Stomach (tissue), 9 donors: ENCODE measurements around the gene RNFT2. TPM values are rescaled to one million over a fixed set of nuclear protein-coding genes. Genes with fewer than 3 reads are reported as not detected.
"Not testable (repeated sequence)": the region's sequence is repeated elsewhere in the genome, so short reads cannot be mapped to it uniquely, and the experiment has no call there.

Source experiments
- DNase-seq, 2 donors: peaks; one replicate each; pipeline versions ENCODE4 v3.0.0 to v3.0.0-alpha.2; 2013 to 2019
- H3K27ac ChIP-seq, 5 donors: fragments of 200-600 bp in 4 of 5; sonication (generic) in 4 of 5; one replicate each; pipeline ENCODE4 v1.5.1; 2013 to 2019; ENCODE audit warnings: mild to moderate bottlenecking in 1 of 5, moderate library complexity in 1 of 5
- H3K27me3 ChIP-seq, 3 donors: fragments of 200-600 bp; sonication (generic); one replicate each; pipeline ENCODE4 v1.5.1; 2017 to 2019; ENCODE audit warnings: mixed run types in 1 of 3
- H3K36me3 ChIP-seq, 4 donors: fragments of 200-600 bp; sonication (generic); 1 replicate in 3 of 4; 2 replicates in 1 of 4; pipeline ENCODE4 v1.5.1; 2016 to 2019
- H3K4me1 ChIP-seq, 4 donors: fragments of 200-600 bp; sonication (generic); one replicate each; pipeline ENCODE4 v1.5.1; 2016 to 2019
- H3K4me3 ChIP-seq, 4 donors: fragments of 200-600 bp; sonication (generic) in 3 of 4; one replicate each; pipeline ENCODE4 v1.5.1; 2016 to 2019; ENCODE audit warnings: mild to moderate bottlenecking in 1 of 4
- H3K9me3 ChIP-seq, 4 donors: fragments of 200-600 bp; sonication (generic); one replicate each; pipeline ENCODE4 v1.5.1; 2016 to 2019
- CTCF ChIP-seq, 7 experiments: fragments of 450-650 bp in 4 of 7; fragments of 200-600 bp in 3 of 7; sonication (generic) in 3 of 7; IDR thresholded peaks; one replicate each; pipeline ENCODE4 v1.5.1; 2016 to 2019; ENCODE audit warnings: antibody characterized with exemption in 7 of 7, control low read depth in 2 of 7, mild to moderate bottlenecking in 1 of 7
- EP300 ChIP-seq: sonication (generic); formaldehyde crosslinking; IDR thresholded peaks from one replicate; pipeline ENCODE4 v1.6.1; 2017; ENCODE audit warnings: antibody characterized with exemption
- POLR2A ChIP-seq, 4 donors: fragments of 450-650 bp; IDR thresholded peaks; one replicate each; pipeline ENCODE4 v1.6.1; 2016; ENCODE audit warnings: antibody characterized with exemption in 4 of 4, control low read depth in 2 of 4, mild to moderate bottlenecking in 1 of 4, moderate library complexity in 1 of 4
- POLR2AphosphoS5 ChIP-seq, 3 donors: sonication (generic); formaldehyde crosslinking; IDR thresholded peaks; one replicate each; pipeline ENCODE4 v1.6.1; 2016; ENCODE audit warnings: antibody characterized with exemption in 3 of 3
- WGBS, 5 donors: extraction: QIAGEN DNeasy Blood & Tissue Kit in 3 of 5; methylation state at CpG; one replicate each; pipeline versions ENCODE4 v1.1.5 to v1.1.7; 2013 to 2018; 5-methylcytosine and 5-hydroxymethylcytosine counted together
- intact Hi-C: fragments of 100-400 bp; cut with DNase I; formaldehyde crosslinking; loops from one replicate; pipeline ENCODE4 v1.15.1; 2023; ENCODE audit warnings: low total_unique reads
- polyA plus RNA-seq, 3 donors: library from polyadenylated mRNA; stranded (reverse); fragments of 200-250 nt; gene quantifications; one replicate each; pipeline ENCODE4 v1.2.3, GENCODE V29; 2013
- total RNA-seq, 5 donors: library from RNA; depleted of rRNA; stranded (reverse); fragments of >200 nt; gene quantifications; one replicate each; pipeline versions ENCODE4 v1.1.0 to v1.2.3, GENCODE V29; 2014 to 2016
- donor health status: healthy with polysubstance abuse.
- donor health status: Bipolar disorder and iron deficiency.
- donor health status: healthy.

RNFT2 gene
- total and polyA plus RNA-seq, 8 donors: 0.43 to 12.7 (median 1.6) TPM; not detected in 2

- 93 to 100% (median 93%) methylated on average over 2 of the region's 2 CpGs for WGBS, 5 donors
- H3K27ac ChIP-seq: no peak overlapping the region
- H3K27me3 ChIP-seq: no peaks in the 10 kb centered on the region
- intact Hi-C loops: no loop called here
- no peaks in the 10 kb centered on the region for H3K4me1 ChIP-seq
- H3K9me3 ChIP-seq: no peaks in the 10 kb centered on the region
- no peak overlapping the region for H3K4me3 ChIP-seq
- TF ChIP-seq POLR2A (IDR thresholded peaks at IDR 0.05): no peak
- TF ChIP-seq POLR2AphosphoS5 (IDR thresholded peaks at IDR 0.05): no peak
- no peak for TF ChIP-seq CTCF (IDR thresholded peaks at IDR 0.05)
- no peak for TF ChIP-seq EP300
- DNase-seq: no peak
- H3K36me3 ChIP-seq: no peaks in the 10 kb centered on the region
Observed at GRCh38 chr12:116779597-116779996, 41.5 kb downstream of the RNFT2 start.

DNA sequence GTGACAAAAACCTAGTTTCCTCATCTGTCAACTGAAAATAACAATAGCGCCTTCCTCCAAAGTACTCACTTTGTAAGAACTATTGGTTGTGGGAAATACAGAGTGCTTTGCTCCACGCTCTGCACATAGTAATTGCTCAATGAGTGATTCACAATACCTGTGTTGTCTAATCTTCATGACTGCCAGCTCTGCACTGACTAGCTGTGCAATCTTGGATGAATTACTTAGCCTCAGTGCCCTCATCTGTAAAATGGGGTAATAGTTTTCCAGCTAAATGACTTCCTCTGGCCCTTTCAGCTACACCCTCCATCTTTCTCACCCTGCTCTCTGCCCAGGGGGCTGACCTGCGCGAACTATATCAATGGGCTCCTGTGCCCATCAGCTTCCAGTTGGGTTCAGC is 42.8 kb downstream of the RNFT2 start:
- 72 to 88% (median 75%) methylated on average over 4 of the region's 4 CpGs for WGBS, 5 donors
- H3K4me1 ChIP-seq: no peaks in the 10 kb centered on the region
- H3K27me3 ChIP-seq: no peaks in the 10 kb centered on the region
- no peak overlapping the region for H3K4me3 ChIP-seq
- intact Hi-C loops: no loop called here
- TF ChIP-seq EP300 (no peak), POLR2AphosphoS5 (IDR thresholded peaks at IDR 0.05) (no peak), POLR2A (IDR thresholded peaks at IDR 0.05) (no peak), CTCF (IDR thresholded peaks at IDR 0.05) (no peak)
- H3K27ac ChIP-seq: no peak overlapping the region
- H3K36me3 ChIP-seq: no peaks in the 10 kb centered on the region
- no peaks in the 10 kb centered on the region for H3K9me3 ChIP-seq
- no peak for DNase-seq

DNA sequence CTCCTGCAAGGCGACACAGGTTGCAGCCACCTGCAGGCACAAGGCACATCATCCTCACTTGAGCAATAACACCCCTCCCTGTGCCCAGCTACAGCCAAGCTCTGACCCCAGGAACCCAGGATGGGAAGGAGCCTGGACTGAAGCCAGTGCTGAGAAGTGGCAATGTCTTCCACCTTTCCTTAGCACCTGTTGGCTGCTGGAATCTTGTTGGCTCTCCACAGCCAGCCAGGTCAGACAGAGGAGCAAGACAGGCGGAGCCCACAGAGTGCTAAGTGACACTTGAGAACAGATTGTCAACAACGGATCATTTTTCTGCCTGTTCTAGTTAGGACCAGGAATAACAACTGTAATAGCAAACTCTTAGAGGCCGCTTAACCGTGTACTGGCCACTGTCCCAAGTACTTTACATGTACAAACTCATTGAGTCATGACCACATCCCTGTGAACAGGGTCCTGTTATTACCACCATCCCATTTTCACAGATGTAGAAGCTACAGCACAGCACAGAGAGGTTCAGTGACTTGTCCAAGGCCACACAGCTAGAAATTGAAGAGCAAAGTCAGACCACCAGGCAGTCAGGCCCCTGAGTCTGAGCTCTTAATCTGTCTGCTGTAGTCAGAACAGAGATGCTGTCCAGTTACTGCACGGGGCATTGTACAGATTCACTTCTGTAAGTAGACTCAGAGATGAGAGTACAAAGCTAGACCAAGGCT is 45.6 kb downstream of the RNFT2 start:
- intact Hi-C loops: no loop called here
- H3K4me1 ChIP-seq: no peaks in the 10 kb centered on the region
- no peak for DNase-seq
- no peaks in the 10 kb centered on the region for H3K36me3 ChIP-seq
- TF ChIP-seq POLR2AphosphoS5 (IDR thresholded peaks at IDR 0.05): no peak
- no peak for TF ChIP-seq POLR2A (IDR thresholded peaks at IDR 0.05)
- TF ChIP-seq CTCF (IDR thresholded peaks at IDR 0.05): no peak
- TF ChIP-seq EP300: no peak
- 83 to 92% (median 88%) methylated on average over 5 to 6 of the region's 6 CpGs for WGBS, 5 donors
- H3K4me3 ChIP-seq: no peak overlapping the region
- no peaks in the 10 kb centered on the region for H3K9me3 ChIP-seq
- no peak overlapping the region for H3K27ac ChIP-seq
- no peaks in the 10 kb centered on the region for H3K27me3 ChIP-seq

DNA sequence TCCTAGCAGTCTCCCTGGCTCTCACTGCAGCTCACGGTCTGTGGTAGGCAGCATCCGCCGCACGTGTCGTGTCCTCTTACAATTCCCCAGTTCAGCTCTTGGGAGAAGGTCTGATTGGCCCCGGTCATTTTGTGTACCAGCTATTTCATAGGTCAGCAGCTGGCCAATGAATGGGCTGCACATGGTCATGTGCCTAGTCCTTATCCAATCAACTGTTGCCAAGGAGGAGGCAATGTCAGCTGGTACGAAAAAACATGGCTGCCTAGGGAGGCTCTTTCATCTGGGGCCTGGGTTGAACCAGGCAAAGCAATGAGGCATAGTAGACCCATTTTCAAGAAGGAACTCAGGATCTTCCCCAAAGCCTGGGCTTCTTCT is 46.1 kb downstream of the RNFT2 start:
- Histone ChIP-seq H3K36me3 (no peaks in the 10 kb centered on the region), H3K4me3 (no peak overlapping the region), H3K4me1 (no peaks in the 10 kb centered on the region), H3K27me3 (no peaks in the 10 kb centered on the region), H3K27ac (no peak overlapping the region), H3K9me3 (no peaks in the 10 kb centered on the region)
- no peak for DNase-seq
- intact Hi-C loops: no loop called here
- WGBS, 5 donors: 94 to 97% (median 96%) methylated on average over 6 to 7 of the region's 7 CpGs
- TF ChIP-seq EP300: no peak
- no peak for TF ChIP-seq POLR2AphosphoS5 (IDR thresholded peaks at IDR 0.05)
- no peak for TF ChIP-seq CTCF (IDR thresholded peaks at IDR 0.05)
- TF ChIP-seq POLR2A (IDR thresholded peaks at IDR 0.05): no peak

GRCh38 chr12:116789562-116789961 is 51.4 kb downstream of the RNFT2 start:
- H3K36me3 ChIP-seq, H3K4me3 ChIP-seq, H3K27ac ChIP-seq, DNase-seq, H3K4me1 ChIP-seq, intact Hi-C loops, H3K27me3 ChIP-seq, H3K9me3 ChIP-seq: not testable (repeated sequence)
